DND-41 (cell line): ENCODE results near the gene PHAX.

Experiments used
- CTCF ChIP-seq: IDR thresholded peaks from 2 replicates; pipeline ENCODE4 v1.5.1; 2012; ENCODE audit warnings: borderline replicate concordance, low read length, moderate library complexity, mild to moderate bottlenecking; ENCODE audit not compliant: poor library complexity, severe bottlenecking; ENCODE audit errors: extremely low read depth
- EZH2 ChIP-seq: IDR thresholded peaks from 3 replicates; pipeline ENCODE4 v1.6.1; 2012; ENCODE audit warnings: borderline replicate concordance, low read depth, mild to moderate bottlenecking, moderate library complexity, low read length, inconsistent platforms; ENCODE audit not compliant: severe bottlenecking

GRCh38 chr5:126651013-126651577 is 50.3 kb downstream of the PHAX start:
- no peak for TF ChIP-seq EZH2
- TF ChIP-seq CTCF = no peak
